ENCODE data around the gene RPLP2. TPM values are rescaled to one million over a fixed set of nuclear protein-coding genes. Genes with fewer than 3 reads are reported as not detected.

Gene RPLP2
- total RNA-seq, 2 donors from 2014 or later = 1,371 to 1,375 TPM

DNA sequence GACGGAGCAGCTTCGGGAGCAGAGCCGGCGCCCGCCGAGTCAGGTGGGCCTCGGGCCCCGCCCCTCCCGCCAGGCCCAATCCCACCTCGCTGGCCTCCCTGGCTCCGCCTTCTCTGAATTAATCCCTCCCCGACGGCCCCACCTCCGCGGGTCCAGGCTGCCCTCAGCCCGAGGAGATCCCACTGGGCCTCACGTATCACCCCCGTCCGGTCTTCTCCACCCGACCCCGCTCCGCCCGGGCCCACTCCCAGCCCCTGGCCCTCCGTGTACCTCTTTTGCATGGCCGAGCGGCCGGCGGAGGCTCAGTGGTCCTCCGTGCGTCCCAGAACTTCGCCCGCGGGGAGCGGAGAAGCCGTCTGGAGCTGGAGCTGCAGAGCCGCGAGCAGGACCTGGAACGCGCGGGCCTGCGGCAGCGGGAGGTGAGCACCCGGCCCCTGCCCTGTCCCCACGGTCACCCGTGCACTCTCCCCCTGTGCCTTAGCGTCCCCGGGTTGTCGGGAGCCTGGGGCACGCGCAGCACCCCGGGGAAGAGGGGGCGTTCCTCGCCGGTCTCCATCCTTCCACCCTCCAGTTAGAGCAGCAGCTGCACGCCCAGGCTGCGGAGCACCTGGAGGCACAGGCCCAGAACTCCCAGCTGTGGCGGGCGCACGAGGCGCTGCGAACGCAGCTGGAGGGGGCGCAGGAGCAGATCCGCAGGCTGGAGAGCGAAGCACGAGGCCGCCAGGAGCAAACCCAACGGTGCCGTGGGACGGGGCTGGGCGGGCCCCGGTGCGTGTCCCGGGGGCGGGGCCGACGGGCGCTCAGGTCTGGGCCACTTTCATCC, 20.7 kb downstream of the RPLP2 start:
- intact Hi-C loops (cut with DNase I) = no loop called here
- DNase-seq = peak; percentile 88
- ATAC-seq = peak; percentile 51 to 63

DNA sequence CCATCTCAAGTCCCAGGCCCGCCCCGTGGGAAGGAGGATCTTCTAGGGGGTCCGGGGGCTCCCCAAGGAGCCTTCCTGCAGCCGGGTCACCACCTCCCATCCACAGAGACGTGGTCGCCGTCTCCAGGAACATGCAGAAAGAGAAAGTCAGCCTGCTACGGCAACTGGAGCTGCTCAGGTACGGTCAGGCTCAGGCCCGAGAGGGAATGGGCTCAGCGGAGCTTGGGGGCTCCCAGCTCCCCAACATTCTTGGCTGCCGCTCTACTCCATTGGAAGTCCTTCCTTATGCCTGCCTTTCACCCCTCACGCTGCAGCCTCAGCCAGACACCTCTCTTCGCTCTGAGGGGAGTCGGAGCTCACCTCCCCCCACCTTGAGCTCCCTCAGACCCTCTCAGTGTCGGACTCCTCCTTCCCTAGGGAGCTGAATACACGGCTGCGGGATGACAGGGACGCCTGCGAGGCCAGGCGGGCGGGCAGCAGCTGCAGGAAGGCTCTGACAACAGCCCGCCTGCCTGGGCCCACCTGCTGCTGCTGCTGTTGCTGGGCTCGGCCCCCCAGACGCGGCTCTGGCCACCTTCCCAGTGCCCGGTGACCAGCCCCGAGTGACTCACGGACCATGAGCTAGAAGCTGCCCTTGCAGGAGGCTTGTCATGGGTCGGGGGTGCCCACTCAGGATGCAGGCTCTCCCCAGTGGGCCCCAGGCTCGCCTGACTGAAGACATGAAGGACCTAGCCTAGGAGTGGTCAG, 21.5 kb downstream of the RPLP2 start:
- DNase-seq = no peak
- no peak for ATAC-seq
- intact Hi-C loops (cut with DNase I) = no loop called here

DNA sequence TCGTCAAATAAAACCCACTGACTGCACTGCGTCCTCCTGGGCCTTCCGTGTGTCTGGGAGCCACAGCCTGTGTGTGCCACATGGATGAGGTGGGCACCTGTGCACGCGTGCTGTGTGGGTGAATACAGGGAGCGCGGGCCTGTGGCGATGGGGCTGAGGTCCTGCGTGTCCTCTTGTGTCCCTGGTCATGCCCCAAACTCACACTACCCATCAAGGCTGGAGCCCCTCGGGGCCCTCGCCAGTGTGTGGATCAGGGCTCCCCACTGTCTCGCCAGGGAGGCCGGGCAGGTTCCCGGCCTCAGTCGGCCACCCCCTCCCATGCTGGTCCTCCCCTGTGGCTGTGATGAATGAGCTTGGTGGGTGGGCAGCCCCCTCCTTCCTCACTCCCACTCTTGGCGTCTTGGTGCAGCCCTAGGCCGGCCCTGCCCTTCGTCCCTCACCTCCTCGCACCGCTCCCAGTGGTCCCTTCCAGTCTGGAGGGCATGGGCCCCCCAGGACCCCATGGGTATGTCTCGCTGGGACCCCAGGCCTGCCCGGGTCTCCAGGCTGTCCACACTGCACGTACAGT, 22.3 kb downstream of the RPLP2 start:
- DNase-seq = no peak
- no peak for ATAC-seq

DNA sequence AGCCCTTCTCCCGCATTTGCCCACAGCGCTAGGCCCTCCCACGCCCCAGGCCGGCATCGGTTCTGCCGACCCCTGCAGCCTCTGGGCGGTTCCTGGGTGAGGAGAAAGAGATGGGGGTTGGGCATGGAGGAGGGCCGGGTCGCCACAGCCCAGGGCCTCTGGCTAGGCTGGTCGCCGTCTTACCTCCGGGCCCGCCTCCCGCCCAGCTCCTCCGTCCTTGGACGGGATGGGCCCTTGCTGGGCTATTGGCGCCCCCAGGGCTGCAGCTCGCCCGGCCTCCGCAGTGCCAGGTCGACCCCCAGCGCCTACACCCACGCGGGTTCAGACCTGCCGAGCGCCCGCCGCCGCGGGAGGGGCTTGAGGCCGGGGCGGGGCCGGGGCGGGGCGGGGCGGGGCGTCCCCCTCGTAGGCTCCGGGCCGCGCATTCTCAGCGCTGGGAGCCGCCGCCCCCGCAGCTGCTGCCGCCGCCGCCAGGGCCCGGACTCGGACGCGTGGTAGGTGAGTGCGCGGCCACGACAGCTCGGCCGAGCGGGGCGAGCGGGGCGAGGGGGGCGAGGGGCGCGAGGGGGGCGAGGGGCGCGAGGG, 22.9 kb downstream of the RPLP2 start, which contains the start of gene CD151:
Gene CD151, plus strand, starts transcription at position 424 of the 585 bp plus-strand sequence. CDS start 3,118 bp downstream, outside the sequence.
- no peak for DNase-seq
- peak; percentile 12 to 60 for ATAC-seq
- intact Hi-C loops (cut with DNase I) = no loop called here

More for the DNA sequence above, 22.3 kb downstream of the RPLP2 start:
- intact Hi-C loops (cut with DNase I) = no loop called here

DNA sequence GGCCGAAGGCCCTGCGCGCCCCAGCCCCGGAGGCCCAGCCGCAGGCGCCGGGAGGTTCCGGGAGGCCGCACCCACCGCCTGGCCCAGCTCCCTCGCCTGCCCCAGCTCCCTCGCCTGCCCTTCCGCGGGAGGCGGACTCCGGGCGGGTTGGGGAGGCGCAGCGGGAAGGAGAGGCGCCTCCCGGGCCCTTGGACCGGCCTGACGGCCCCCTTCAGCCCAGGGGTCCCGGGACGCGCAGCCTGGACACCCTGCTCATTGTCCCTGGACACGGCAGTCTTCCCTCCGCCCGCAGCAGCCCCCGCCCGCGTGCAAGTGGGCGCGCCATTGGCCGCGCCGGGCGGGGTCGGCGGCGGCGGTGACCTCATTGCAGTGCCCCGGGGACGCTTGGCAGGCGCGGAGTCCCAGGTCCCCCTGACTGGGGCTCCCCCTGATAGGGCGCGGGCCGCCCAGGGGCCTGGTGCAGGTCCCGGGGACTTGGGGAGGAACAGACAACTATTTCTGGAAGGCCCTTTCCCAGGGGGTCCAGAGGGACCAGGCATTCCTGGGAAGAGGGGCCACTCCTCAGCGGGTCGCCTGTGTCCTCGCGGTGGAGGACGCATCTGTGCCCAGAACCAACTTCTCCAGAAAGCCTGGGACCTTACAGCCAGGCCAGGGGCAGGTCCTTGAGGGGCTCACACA, 23.5 kb downstream of the RPLP2 start:
- intact Hi-C loops (cut with DNase I) = no loop called here
- ATAC-seq = peak; percentile 5 to 36
- peak; percentile 77 for DNase-seq

DNA sequence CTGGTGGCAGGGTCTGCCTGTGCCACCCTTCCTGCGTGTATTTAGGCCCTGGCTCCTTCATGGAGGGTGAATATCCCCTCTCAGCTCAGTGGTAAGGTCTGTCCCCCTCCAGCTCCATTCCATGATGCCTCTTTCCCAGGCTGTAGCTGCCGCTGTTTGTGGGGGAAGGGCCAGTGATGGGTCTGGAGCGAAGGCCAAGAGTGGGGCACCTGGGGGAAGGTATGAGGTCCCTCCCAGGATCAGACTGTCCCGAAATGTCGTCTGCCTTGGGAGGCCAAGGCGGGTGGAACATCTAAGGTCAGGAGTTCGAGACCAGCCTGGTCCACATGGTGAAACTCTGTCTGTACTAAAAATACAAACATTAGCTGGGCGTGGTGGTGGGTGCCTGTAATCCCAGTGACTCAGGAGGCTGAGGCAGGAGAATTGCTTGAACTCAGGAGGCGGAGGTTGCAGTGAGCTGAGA, 24.1 kb downstream of the RPLP2 start:
- ATAC-seq (no peak), DNase-seq (no peak)
- intact Hi-C loops (cut with DNase I) = no loop called here

DNA sequence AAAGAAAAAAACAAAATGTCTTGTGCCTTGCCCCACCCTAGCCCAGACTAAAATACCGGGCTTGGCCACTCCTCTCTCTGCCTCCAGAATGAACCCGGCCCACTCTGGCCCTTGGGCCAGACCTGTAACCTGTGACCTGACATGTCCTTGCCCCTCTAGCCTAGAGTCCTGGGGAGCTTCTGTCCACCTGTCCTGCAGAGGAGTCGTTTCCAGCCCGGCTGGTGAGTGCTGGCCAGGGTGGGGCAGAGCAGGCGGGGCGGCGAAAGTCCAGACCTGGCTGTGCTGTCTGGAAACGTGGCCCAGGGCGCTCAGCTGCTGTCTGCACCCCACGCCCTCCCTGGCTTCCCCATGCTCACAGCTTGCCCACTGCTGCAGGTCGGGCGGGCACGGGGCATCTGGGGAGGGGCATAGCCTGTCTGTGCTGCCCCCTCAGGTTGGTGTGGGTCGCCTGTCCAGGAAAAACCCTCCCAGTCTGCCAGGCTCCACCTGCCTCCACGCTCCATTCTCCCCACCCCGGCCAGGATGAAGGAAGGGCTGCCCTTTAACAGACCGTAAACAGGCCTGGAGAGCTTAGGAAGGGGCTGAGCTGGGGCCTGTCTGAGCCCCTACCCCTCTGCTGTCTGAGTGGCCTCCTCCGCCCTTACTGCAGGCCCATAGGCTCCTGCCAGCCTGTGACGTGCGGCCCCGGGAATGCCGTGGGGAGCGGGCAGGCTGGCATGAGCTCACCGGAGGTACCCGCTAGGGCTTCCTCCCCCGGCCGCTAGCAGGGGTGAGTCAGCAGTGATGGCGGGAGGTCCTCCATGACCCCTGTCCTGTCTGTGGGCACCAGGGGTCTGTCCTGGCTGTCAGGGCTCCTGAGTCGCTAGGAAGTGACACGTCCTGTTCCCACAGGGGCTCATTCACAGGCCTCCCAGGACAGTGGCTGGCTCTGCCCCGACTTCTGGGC, 24.9 kb downstream of the RPLP2 start:
- DNase-seq (peak; percentile 86), ATAC-seq (peak; percentile 43 to 62)
- intact Hi-C loops (cut with DNase I) = no loop called here

DNA sequence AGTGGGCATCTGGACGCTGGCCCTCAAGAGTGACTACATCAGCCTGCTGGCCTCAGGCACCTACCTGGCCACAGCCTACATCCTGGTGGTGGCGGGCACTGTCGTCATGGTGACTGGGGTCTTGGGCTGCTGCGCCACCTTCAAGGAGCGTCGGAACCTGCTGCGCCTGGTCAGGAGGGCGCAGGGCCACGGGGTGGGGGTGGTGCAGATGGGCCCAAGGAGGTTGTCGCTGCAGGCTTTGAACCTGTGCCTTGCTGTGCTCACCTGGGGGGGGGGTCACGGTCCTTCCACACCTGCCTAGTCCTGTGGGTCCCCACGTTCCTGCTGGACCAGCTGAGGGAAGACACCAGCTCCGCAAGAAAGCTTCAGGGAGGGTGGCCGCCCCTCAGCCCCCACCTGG, 26.5 kb downstream of the RPLP2 start:
- ATAC-seq (no peak), DNase-seq (no peak)
- intact Hi-C loops (cut with DNase I) = no loop called here

DNA sequence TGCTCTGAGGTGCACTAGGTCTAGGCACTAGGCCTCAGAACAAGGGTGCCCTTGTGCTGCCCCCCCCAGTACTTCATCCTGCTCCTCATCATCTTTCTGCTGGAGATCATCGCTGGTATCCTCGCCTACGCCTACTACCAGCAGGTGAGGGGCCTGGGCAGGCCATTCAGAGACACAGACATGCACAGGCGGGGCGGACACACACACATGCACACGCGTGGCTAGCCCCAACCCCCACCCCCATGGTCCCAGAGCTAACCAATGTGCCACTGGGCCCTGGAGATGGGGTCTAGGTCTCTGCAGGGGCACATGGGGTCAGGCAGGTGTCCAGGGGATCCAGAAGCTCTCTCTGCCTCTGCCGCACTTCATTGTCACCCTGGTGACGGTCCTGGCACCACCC, 26.9 kb downstream of the RPLP2 start:
- intact Hi-C loops (cut with DNase I) = no loop called here
- ATAC-seq = no peak
- no peak for DNase-seq

DNA sequence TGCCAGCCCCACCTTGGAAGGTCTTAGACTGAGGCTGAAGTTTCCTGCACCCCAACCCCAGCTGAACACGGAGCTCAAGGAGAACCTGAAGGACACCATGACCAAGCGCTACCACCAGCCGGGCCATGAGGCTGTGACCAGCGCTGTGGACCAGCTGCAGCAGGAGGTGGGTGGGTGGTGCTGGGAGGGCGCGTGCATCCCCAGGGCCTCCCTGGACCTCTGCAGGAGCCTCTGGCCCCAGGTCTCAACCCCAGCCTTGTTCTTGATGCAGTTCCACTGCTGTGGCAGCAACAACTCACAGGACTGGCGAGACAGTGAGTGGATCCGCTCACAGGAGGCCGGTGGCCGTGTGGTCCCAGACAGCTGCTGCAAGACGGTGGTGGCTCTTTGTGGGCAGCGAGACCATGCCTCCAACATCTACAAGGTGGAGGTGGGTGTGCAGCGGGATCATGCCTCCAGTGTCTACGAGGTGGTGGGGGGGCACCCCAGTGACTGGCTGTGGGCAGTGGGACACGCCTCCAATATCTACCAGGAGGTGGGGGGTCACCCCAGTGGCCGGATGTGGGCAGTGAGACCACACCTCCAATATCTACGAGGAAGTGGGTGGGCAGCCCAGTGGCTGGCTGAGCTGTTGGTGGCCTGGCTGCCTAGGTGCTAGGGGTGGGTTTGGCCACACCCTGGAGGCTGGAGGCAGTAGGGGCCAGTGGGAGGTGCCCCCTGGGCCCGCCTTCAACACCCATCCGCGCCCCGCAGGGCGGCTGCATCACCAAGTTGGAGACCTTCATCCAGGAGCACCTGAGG, 27.6 kb downstream of the RPLP2 start:
- ATAC-seq (no peak), DNase-seq (no peak)
- intact Hi-C loops (cut with DNase I) = no loop called here

DNA sequence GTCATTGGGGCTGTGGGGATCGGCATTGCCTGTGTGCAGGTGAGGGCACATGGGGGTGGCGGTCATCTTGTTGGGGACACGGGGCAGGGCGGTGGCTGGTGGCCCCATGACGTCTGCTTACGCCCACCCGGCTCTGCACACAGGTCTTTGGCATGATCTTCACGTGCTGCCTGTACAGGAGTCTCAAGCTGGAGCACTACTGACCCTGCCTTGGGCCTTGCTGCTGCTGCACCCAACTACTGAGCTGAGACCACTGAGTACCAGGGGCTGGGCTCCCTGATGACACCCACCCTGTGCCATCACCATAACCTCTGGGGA, 28.2 kb downstream of the RPLP2 start:
- ATAC-seq (no peak), DNase-seq (no peak)
- intact Hi-C loops (cut with DNase I) = no loop called here

DNA sequence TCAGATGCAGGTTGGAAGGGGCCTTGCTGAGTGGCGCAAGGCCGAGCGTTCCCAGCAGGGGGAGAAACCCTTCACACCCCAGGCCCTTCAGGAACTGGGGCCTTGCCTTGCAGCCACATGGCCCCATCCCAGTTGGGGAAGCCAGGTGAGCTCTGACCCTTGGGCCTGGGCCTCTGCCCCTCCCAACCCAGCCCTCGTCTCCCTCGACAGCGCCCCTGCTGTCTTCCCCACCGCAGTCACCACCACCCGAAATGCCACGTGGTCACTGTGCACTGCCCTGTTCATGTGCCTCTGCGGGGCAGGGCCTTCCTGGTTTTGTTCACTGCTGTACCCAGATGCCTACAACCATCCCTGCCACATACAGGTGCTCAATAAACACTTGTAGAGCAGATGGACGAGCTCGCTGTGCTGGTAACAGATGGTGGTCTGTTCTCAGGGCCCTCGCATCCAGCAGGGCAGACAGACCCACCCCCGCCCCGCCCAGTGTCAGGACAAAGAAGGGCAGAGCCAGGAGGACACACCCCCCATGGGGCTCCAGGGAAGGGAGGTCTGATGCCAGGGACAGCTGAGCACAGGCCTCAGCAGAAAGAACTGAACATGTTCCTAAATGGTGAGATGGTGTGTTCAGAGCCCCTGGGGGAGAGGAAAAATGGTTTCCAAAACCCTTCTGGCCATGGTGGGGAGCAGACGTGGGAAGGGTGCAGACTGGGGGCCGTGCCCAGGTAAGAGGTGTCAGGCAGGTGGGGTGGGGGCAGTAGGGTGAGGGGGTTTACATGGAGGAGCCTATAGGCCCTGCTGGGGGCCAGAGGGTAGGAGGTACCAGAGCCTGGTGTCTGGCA, 28.9 kb downstream of the RPLP2 start:
- no peak for ATAC-seq
- no peak for DNase-seq
- intact Hi-C loops (cut with DNase I) = no loop called here

DNA sequence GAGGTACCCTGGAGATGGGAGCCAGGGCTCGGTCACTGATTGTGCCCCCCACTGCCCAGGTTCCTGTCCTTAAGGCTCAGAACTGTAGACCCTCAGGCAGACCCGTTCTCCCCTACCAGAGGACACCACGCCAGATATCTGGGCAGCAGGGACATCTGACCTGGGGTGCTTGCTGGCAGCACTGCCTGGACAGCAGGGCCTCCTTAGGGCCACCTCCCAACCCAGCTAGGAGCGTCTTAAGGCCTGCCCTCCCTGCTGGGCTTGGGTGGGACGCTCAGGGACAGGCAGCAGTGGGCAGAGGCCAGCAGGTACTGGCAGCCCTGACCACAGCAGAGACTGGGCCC, 29.5 kb downstream of the RPLP2 start:
- intact Hi-C loops (cut with DNase I) = no loop called here
- DNase-seq (no peak), ATAC-seq (no peak)

DNA sequence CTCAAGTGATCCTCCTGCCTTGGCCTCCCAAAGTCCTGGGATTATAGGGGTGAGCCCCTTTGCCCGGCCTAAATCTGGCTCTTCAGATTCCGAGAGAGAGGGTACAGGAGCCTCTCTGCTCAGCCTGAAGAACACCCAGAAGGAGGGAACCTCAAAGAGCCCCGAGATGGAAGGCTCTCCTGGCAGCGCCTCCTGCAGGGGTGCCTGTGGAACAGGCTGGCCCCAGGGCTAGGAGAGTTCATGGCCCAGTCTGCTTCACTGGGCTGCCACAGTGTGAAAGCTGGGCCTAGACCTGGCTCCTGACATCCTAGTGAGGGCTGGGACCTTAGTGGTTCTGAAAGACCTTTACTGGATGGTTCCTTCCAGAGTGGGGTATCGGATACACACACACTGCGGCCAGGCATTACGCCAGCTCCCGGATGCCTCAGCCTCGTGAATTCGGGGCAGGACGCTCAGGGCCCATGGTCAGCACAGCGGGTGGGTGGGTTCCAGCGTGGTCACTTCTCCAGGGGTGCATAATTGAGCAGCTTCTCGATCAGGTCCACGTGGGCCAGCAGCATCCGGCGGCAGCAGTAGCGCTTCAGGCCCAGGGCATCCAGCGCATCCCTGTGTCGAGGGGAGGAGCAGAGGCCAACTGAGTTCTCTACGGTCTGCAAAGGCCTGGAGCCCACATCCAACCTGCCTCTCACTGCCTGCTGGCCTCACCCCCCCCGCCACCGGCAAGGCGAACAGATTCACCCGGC, 30.3 kb downstream of the RPLP2 start:
- no peak for ATAC-seq
- intact Hi-C loops (cut with DNase I) = no loop called here
- DNase-seq = no peak

DNA sequence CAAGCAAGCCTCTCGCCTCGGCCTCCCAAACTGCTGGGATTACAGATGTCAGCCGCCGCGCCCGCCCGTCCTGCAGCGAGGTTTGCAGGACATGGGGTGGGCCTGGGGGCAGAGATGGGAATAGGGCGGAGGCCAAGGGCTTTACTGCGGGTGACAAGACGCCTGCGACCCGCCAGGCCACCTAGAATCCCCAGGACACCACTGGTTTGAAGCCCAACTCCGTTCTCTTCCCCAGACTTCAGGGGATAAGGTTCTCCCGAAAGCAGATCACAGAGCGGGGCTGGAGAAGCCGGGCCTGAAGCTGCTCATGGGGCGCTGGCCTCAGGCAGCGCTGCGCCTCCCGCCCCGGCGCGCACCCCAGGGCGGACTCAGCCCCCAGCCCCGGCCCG, 32.2 kb downstream of the RPLP2 start:
- ATAC-seq (peak; percentile 1 to 2), DNase-seq (no peak)
- intact Hi-C loops (cut with DNase I) = no loop called here

DNA sequence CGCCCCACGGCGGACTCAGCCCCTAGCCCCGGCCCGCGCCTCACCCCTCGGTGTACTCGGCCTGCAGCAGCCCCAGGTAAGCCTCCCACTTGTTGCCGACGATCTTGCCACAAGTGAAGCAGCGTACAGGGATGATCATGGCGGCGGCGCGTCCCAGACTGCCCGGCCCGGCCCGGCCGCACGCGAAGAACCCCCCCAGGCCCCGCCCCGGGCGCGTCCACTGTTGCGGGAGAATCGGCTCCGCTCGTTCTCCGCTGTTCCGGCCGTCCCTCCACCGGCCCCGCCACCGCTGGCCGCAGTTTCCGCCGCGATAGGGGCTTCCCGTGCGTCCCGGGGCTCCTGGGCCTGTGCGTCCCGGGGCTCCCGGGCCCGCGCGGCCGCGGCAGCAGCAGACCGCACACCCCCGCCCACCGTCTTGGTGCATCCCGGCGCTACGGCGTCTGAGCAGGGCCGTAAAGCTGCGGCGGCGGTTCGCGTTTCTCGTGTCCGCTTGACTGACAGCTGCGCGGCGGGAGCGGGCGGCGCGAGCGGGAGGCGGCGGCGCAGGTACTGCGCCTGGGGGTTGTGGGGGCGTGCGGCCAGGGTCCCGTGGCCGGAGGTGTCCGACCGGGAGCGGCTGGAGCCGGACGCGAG, 32.7 kb downstream of the RPLP2 start, which contains the start of the genes POLR2L and TSPAN4:
Gene POLR2L, minus strand, starts transcription at position 160 of the 633 bp plus-strand sequence. Its CDS starts 21 bp downstream, at position 139.
Gene TSPAN4, plus strand, starts transcription at position 483 of the 633 bp plus-strand sequence. CDS start 7,453 bp downstream, outside the sequence.
- intact Hi-C loops (cut with DNase I) = no loop called here
- peak; percentile 52 to 53 for ATAC-seq
- peak; percentile 94 for DNase-seq

Data from left cardiac atrium (tissue), 4 donors.